ENCODE measurements around the gene GID8. TPM values are rescaled to one million over a fixed set of nuclear protein-coding genes. Genes with fewer than 3 reads are reported as not detected.

The GID8 gene
- total RNA-seq, 1 donor = 34.4 TPM

- Histone ChIP-seq H3K79me2 (ENCODE audit: insufficient read depth, low read length) (peaks cover 3% of the 10 kb centered on the region), H3K36me3 (ENCODE audit: insufficient read depth, low read length) (peaks cover 81% of the 10 kb centered on the region), H3K4me1 (ENCODE audit: insufficient read depth, low read length) (peaks cover 17% of the 10 kb centered on the region), H3K27ac (ENCODE audit: low read depth, low read length) (no peak overlapping the region), H3K27me3 (ENCODE audit: insufficient read depth, low read length) (no peaks in the 10 kb centered on the region), H4K20me1 (ENCODE audit: insufficient read depth, low read length) (peaks cover 13% of the 10 kb centered on the region), H3K4me3 (ENCODE audit: insufficient read depth, low read length) (no peak overlapping the region), H3K9me3 (ENCODE audit: low read depth, low read length) (no peaks in the 10 kb centered on the region), H2AFZ (ENCODE audit: low read length) (no peak overlapping the region), H3K4me2 (ENCODE audit: insufficient read depth, low read length) (no peak overlapping the region)
- TF ChIP-seq, protein P1, sequence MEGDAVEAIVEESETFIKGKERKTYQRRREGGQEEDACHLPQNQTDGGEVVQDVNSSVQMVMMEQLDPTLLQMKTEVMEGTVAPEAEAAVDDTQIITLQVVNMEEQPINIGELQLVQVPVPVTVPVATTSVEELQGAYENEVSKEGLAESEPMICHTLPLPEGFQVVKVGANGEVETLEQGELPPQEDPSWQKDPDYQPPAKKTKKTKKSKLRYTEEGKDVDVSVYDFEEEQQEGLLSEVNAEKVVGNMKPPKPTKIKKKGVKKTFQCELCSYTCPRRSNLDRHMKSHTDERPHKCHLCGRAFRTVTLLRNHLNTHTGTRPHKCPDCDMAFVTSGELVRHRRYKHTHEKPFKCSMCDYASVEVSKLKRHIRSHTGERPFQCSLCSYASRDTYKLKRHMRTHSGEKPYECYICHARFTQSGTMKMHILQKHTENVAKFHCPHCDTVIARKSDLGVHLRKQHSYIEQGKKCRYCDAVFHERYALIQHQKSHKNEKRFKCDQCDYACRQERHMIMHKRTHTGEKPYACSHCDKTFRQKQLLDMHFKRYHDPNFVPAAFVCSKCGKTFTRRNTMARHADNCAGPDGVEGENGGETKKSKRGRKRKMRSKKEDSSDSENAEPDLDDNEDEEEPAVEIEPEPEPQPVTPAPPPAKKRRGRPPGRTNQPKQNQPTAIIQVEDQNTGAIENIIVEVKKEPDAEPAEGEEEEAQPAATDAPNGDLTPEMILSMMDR (IDR thresholded peaks at IDR 0.05; ENCODE audit: extremely low read depth, low read depth, low read length) = no peak
- peak; percentile 4 for DNase-seq (ENCODE audit: insufficient read length, low spot score, missing footprints)
Measured at GRCh38 chr20:62889871-62890270, 48.1 kb upstream of the GID8 start.

DNA sequence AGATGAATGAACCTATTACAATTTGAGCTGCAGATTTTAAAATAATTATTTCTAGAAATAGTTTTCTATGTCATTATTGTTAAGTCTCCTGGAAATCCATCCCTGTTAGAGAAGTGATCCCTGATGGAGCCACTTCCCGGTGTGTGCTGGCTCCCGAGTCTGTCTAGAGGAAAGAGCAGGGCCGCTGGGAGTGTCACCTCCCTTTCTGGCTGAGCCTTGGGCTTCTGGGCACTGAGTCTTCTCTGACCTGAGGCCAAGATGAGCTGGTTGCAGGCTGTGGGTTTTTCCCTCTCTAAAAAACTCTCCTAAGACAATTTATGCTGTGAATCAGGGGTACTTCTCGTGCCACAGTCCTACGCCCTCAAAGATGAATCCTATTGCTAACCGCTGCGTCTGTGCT lies 47.5 kb upstream of the GID8 start:
- H3K4me1 ChIP-seq (ENCODE audit: insufficient read depth, low read length) = peaks cover 17% of the 10 kb centered on the region
- H3K36me3 ChIP-seq (ENCODE audit: insufficient read depth, low read length) = peaks cover 86% of the 10 kb centered on the region
- TF ChIP-seq, protein P1 (IDR thresholded peaks at IDR 0.05; ENCODE audit: extremely low read depth, low read depth, low read length) = no peak
- peaks cover 11% of the 10 kb centered on the region for H4K20me1 ChIP-seq (ENCODE audit: insufficient read depth, low read length)
- no peak overlapping the region for H3K4me3 ChIP-seq (ENCODE audit: insufficient read depth, low read length)
- no peaks in the 10 kb centered on the region for H3K9me3 ChIP-seq (ENCODE audit: low read depth, low read length)
- H3K27me3 ChIP-seq (ENCODE audit: insufficient read depth, low read length) = no peaks in the 10 kb centered on the region
- no peak overlapping the region for H3K27ac ChIP-seq (ENCODE audit: low read depth, low read length)
- H2AFZ ChIP-seq (ENCODE audit: low read length) = no peak overlapping the region
- peak; percentile 46 for DNase-seq (ENCODE audit: insufficient read length, low spot score, missing footprints)
- no peak overlapping the region for H3K4me2 ChIP-seq (ENCODE audit: insufficient read depth, low read length)
- H3K79me2 ChIP-seq (ENCODE audit: insufficient read depth, low read length) = peaks cover 3% of the 10 kb centered on the region

GRCh38 chr20:62891111-62891510 lies 46.8 kb upstream of the GID8 start:
- Histone ChIP-seq H3K4me1 (ENCODE audit: insufficient read depth, low read length) (peaks cover 17% of the 10 kb centered on the region), H3K4me2 (ENCODE audit: insufficient read depth, low read length) (no peak overlapping the region), H3K4me3 (ENCODE audit: insufficient read depth, low read length) (no peak overlapping the region), H3K9me3 (ENCODE audit: low read depth, low read length) (no peaks in the 10 kb centered on the region), H3K27ac (ENCODE audit: low read depth, low read length) (no peak overlapping the region), H2AFZ (ENCODE audit: low read length) (no peak overlapping the region), H3K27me3 (ENCODE audit: insufficient read depth, low read length) (no peaks in the 10 kb centered on the region), H3K36me3 (ENCODE audit: insufficient read depth, low read length) (peaks cover 89% of the 10 kb centered on the region), H3K79me2 (ENCODE audit: insufficient read depth, low read length) (peaks cover 3% of the 10 kb centered on the region), H4K20me1 (ENCODE audit: insufficient read depth, low read length) (peaks cover 11% of the 10 kb centered on the region)
- TF ChIP-seq, protein P1 (IDR thresholded peaks at IDR 0.05; ENCODE audit: extremely low read depth, low read depth, low read length) = no peak
- DNase-seq (ENCODE audit: insufficient read length, low spot score, missing footprints) = peak; percentile 46

DNA sequence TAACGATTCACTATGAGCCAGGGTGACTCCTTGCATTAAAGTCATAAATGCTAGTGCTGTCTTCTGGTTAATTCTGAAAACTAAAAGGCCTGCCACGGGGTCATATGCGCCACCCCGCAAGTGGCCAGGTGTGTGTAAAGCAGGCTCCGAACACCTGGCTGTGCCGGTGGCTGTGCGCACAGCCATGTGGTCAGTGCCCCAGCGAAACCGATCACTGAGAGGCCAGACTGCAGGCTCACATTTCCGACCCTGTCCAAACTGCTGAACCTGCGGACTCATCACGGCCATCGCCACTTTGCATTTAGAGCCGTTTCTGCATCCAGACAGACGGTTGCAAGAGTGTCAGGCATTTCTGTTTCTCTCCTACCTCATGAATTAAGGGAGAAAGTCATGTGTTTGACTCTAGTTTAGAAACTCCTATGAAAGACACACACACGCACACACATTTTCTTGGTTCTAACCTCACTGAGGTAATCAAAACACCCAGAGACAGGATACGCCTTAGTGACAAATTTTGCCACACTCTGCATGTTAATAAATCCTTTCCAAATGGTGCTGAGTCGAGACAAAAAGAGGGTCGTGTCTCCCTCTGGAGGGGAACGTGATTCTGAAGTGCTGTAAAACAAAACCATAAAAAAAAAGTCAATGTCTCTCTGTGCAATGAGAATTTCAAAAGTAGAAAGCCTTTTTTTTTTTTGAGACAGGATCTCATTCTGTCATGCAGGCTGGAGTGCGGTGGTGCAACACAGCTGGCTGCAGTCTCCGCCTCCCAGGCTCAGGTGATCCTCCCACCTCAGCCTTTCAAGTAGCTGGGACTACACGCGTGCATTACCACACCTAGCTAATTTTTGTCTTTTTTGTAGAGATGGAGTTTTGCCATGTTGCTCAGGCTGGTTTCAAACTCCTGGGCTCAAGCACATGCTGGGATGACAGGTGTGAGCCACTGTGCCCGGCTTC lies 45.3 kb upstream of the GID8 start:
- no peaks in the 10 kb centered on the region for H3K27me3 ChIP-seq (ENCODE audit: insufficient read depth, low read length)
- DNase-seq (ENCODE audit: insufficient read length, low spot score, missing footprints) = peak; percentile 8
- H4K20me1 ChIP-seq (ENCODE audit: insufficient read depth, low read length) = peaks cover 11% of the 10 kb centered on the region
- TF ChIP-seq, protein P1 (IDR thresholded peaks at IDR 0.05; ENCODE audit: extremely low read depth, low read depth, low read length) = no peak
- H3K4me1 ChIP-seq (ENCODE audit: insufficient read depth, low read length) = peaks cover 10% of the 10 kb centered on the region
- no peak overlapping the region for H3K27ac ChIP-seq (ENCODE audit: low read depth, low read length)
- no peaks in the 10 kb centered on the region for H3K9me3 ChIP-seq (ENCODE audit: low read depth, low read length)
- no peak overlapping the region for H2AFZ ChIP-seq (ENCODE audit: low read length)
- H3K4me2 ChIP-seq (ENCODE audit: insufficient read depth, low read length) = no peak overlapping the region
- peaks cover 88% of the 10 kb centered on the region for H3K36me3 ChIP-seq (ENCODE audit: insufficient read depth, low read length)
- H3K79me2 ChIP-seq (ENCODE audit: insufficient read depth, low read length) = peaks cover 3% of the 10 kb centered on the region
- no peak overlapping the region for H3K4me3 ChIP-seq (ENCODE audit: insufficient read depth, low read length)

Measured in osteoblast (primary cell).